T-helper 2 cell treated with Interferon-gamma antibody and Interleukin-4, amounts not matched to agents 5 μg/mL and 100 μg/mL, for 36 hours (primary cell): ENCODE results near the gene SCAMP4.
"Not testable (repeated sequence)": the region's sequence is repeated elsewhere in the genome, so short reads cannot be mapped to it uniquely, and the experiment has no call there.

Experiments used
- DNase-seq: peaks from one replicate; pipeline ENCODE4 v3.0.0; 2021; ENCODE audit warnings: low spot score
- H3K27ac Mint-ChIP-seq: one replicate; pipeline ENCODE4 v1.8.0; 2021; ENCODE audit warnings: mild to moderate bottlenecking, mixed read lengths
- H3K27me3 Mint-ChIP-seq: one replicate; pipeline ENCODE4 v1.8.0; 2021; ENCODE audit warnings: low read depth, mixed read lengths
- H3K36me3 Mint-ChIP-seq: one replicate; pipeline ENCODE4 v1.8.0; 2021; ENCODE audit warnings: low read depth, mixed read lengths
- H3K4me1 Mint-ChIP-seq: one replicate; pipeline ENCODE4 v1.8.0; 2021; ENCODE audit warnings: low read depth, mixed read lengths
- H3K4me3 Mint-ChIP-seq: one replicate; pipeline ENCODE4 v1.8.0; 2022; ENCODE audit warnings: mild to moderate bottlenecking, moderate library complexity, mixed read lengths
- H3K9me3 Mint-ChIP-seq: one replicate; pipeline ENCODE4 v1.8.0; 2021; ENCODE audit warnings: mixed read lengths

SCAMP4 gene

GRCh38 chr19:1882786-1883692 lies 22.2 kb upstream of the SCAMP4 start:
- H3K27me3 Mint-ChIP-seq, result no peaks in the 10 kb centered on the region
- peak overlapping the region; percentile 98 for H3K27ac Mint-ChIP-seq
- no peak for DNase-seq
- peaks cover 26% of the 10 kb centered on the region for H3K36me3 Mint-ChIP-seq
- peak overlapping the region; percentile 98 for H3K4me3 Mint-ChIP-seq
- H3K4me1 Mint-ChIP-seq, result peaks cover 30% of the 10 kb centered on the region
- no peaks in the 10 kb centered on the region for H3K9me3 Mint-ChIP-seq

- Mint-ChIP-seq H3K36me3 (peaks cover 26% of the 10 kb centered on the region), H3K9me3 (no peaks in the 10 kb centered on the region), H3K4me1 (peaks cover 30% of the 10 kb centered on the region), H3K27me3 (no peaks in the 10 kb centered on the region), H3K27ac (peak overlapping the region; percentile 98), H3K4me3 (peak overlapping the region; percentile 98)
- no peak for DNase-seq
Observed at GRCh38 chr19:1883784-1884183, 21.4 kb upstream of the SCAMP4 start.

- H3K9me3 Mint-ChIP-seq, result no peaks in the 10 kb centered on the region
- H3K27me3 Mint-ChIP-seq, result no peaks in the 10 kb centered on the region
- DNase-seq, result no peak
- H3K4me1 Mint-ChIP-seq, result peaks cover 30% of the 10 kb centered on the region
- peaks cover 26% of the 10 kb centered on the region for H3K36me3 Mint-ChIP-seq
- peak overlapping the region; percentile 98 for H3K27ac Mint-ChIP-seq
- peak overlapping the region; percentile 98 for H3K4me3 Mint-ChIP-seq
Observed at GRCh38 chr19:1884291-1884718, 20.9 kb upstream of the SCAMP4 start.

GRCh38 chr19:1884719-1885334 lies 20.4 kb upstream of the SCAMP4 start:
- H3K27ac Mint-ChIP-seq, result peak overlapping the region; percentile 98
- no peaks in the 10 kb centered on the region for H3K27me3 Mint-ChIP-seq
- H3K4me3 Mint-ChIP-seq, result peak overlapping the region; percentile 98
- no peaks in the 10 kb centered on the region for H3K9me3 Mint-ChIP-seq
- H3K4me1 Mint-ChIP-seq, result peaks cover 30% of the 10 kb centered on the region
- peaks cover 26% of the 10 kb centered on the region for H3K36me3 Mint-ChIP-seq
- DNase-seq, result no peak

- H3K4me1 Mint-ChIP-seq, result peaks cover 33% of the 10 kb centered on the region
- H3K9me3 Mint-ChIP-seq, H3K27me3 Mint-ChIP-seq: not testable (repeated sequence)
- DNase-seq, result peak; percentile 90
- peaks cover 22% of the 10 kb centered on the region for H3K36me3 Mint-ChIP-seq
- H3K4me3 Mint-ChIP-seq, result peak within 1 kb of the TSS; percentile 98
- peak within 1 kb of the TSS; percentile 98 for H3K27ac Mint-ChIP-seq
Observed at GRCh38 chr19:1885398-1886119, 19.6 kb upstream of the SCAMP4 start, which contains the start of gene ABHD17A. TSS of gene ABHD17A (minus strand) at chr19:1885496. CDS start at chr19:1881566, 3,930 bp downstream.

GRCh38 chr19:1886360-1886759 lies 18.8 kb upstream of the SCAMP4 start:
- H3K36me3 Mint-ChIP-seq, result peaks cover 22% of the 10 kb centered on the region
- H3K27ac Mint-ChIP-seq, H3K4me3 Mint-ChIP-seq: not testable (repeated sequence)

GRCh38 chr19:1888385-1888784 lies 16.8 kb upstream of the SCAMP4 start:
- DNase-seq, result no peak
- H3K36me3 Mint-ChIP-seq, result peaks cover 13% of the 10 kb centered on the region
- no peaks in the 10 kb centered on the region for H3K9me3 Mint-ChIP-seq
- H3K27ac Mint-ChIP-seq, result no peak overlapping the region
- no peak overlapping the region for H3K4me3 Mint-ChIP-seq
- H3K27me3 Mint-ChIP-seq, result no peaks in the 10 kb centered on the region
- peaks cover 18% of the 10 kb centered on the region for H3K4me1 Mint-ChIP-seq

More at GRCh38 chr19:1886360-1886759, 18.8 kb upstream of the SCAMP4 start:
- H3K9me3 Mint-ChIP-seq, DNase-seq, H3K27me3 Mint-ChIP-seq: not testable (repeated sequence)
- H3K4me1 Mint-ChIP-seq, result peaks cover 33% of the 10 kb centered on the region

- Mint-ChIP-seq H3K27me3 (no peaks in the 10 kb centered on the region), H3K4me1 (peaks cover 12% of the 10 kb centered on the region), H3K36me3 (no peaks in the 10 kb centered on the region), H3K27ac (peak overlapping the region; percentile 18), H3K9me3 (no peaks in the 10 kb centered on the region), H3K4me3 (no peak overlapping the region)
- no peak for DNase-seq
Observed at GRCh38 chr19:1889907-1890306, 15.3 kb upstream of the SCAMP4 start.

GRCh38 chr19:1893791-1894190 lies 11.4 kb upstream of the SCAMP4 start:
- no peak for DNase-seq
- H3K4me3 Mint-ChIP-seq, result peak overlapping the region; percentile 16
- H3K27ac Mint-ChIP-seq, result peak overlapping the region; percentile 67
- no peaks in the 10 kb centered on the region for H3K9me3 Mint-ChIP-seq
- H3K36me3 Mint-ChIP-seq, result no peaks in the 10 kb centered on the region
- H3K4me1 Mint-ChIP-seq, result peaks cover 28% of the 10 kb centered on the region
- no peaks in the 10 kb centered on the region for H3K27me3 Mint-ChIP-seq

GRCh38 chr19:1896508-1896907 lies 8.7 kb upstream of the SCAMP4 start:
- Mint-ChIP-seq H3K4me1 (peaks cover 25% of the 10 kb centered on the region), H3K9me3 (no peaks in the 10 kb centered on the region), H3K27me3 (no peaks in the 10 kb centered on the region), H3K36me3 (no peaks in the 10 kb centered on the region), H3K27ac (peak overlapping the region; percentile 98), H3K4me3 (peak overlapping the region; percentile 88)
- DNase-seq, result no peak

- no peaks in the 10 kb centered on the region for H3K9me3 Mint-ChIP-seq
- H3K4me1 Mint-ChIP-seq, result peaks cover 38% of the 10 kb centered on the region
- no peak for DNase-seq
- H3K4me3 Mint-ChIP-seq, result no peak overlapping the region
- no peak overlapping the region for H3K27ac Mint-ChIP-seq
- peaks cover 3% of the 10 kb centered on the region for H3K36me3 Mint-ChIP-seq
- no peaks in the 10 kb centered on the region for H3K27me3 Mint-ChIP-seq
Observed at GRCh38 chr19:1901940-1902404, 3.2 kb upstream of the SCAMP4 start.

- Mint-ChIP-seq H3K9me3 (no peaks in the 10 kb centered on the region), H3K4me3 (peak overlapping the region; percentile 59), H3K36me3 (peaks cover 3% of the 10 kb centered on the region), H3K4me1 (peaks cover 31% of the 10 kb centered on the region), H3K27me3 (no peaks in the 10 kb centered on the region), H3K27ac (peak overlapping the region; percentile 65)
- DNase-seq, result no peak
Observed at GRCh38 chr19:1902923-1903322, 2.3 kb upstream of the SCAMP4 start.

- DNase-seq, result no peak
- Mint-ChIP-seq H3K36me3 (peaks cover 3% of the 10 kb centered on the region), H3K27ac (peak overlapping the region; percentile 62), H3K4me3 (peak overlapping the region; percentile 84), H3K9me3 (no peaks in the 10 kb centered on the region), H3K4me1 (peaks cover 25% of the 10 kb centered on the region), H3K27me3 (no peaks in the 10 kb centered on the region)
Observed at GRCh38 chr19:1904860-1905109, 414 bp upstream of the SCAMP4 start.
